HG03558 (cell line): Measurements from ENCODE around the gene TIGD2.
A peak's percentile ranks its signal among the peaks of the same experiment; 100 is the strongest.

Experiments
- ATAC-seq: cut with Tn5 transposase; IDR thresholded peaks from one replicate; pipeline ENCODE4 v1.9.1; 2021; ENCODE audit warnings: moderate number of reproducible peaks; ENCODE audit not compliant: unreplicated experiment; ENCODE audit errors: extremely low read depth

TIGD2 gene

DNA sequence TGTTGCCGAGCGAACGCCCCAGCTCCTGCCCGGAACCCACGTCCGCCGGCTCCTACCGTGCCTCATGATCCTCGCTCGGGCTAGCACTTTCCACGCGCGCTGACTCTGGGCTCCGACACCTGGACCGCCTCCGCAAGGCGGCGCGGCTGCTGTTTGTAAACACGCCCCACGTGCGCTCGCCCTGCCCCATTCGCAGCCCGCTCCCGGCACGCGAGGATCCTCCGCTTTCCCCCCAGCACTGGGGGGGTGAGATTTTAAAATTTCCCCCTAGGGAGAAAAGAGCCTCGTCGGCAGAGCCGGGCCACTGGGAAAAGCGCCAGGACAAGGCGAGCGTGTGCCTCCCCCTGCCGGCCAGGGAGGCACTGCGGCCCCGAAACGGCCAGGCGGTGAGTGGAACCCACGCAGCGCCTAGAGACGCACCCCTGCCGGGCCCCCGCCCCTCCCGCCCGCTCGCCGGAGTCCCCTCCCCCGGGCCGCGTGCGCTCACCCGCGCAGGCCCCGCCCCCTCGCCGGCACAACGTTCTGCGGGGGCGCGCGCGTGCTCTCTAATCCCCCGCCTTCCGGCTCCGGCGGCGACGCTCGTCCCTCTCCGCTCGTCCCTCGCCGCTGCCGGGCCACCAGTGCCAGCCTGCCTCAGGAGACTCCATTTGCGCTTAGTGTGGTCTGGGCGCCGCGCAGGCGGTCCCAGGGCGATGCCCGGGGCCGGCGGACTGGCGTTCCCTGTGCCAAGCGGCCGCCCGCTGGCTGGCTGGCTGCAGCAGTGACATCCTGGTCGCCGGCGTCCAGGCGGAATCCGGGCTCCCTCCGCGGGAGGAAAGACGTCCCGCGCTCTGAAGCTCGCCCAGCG is at the start of gene TIGD2:
TIGD2 (plus strand) TSS at position 548 of the 847 bp plus-strand sequence. CDS start 1,442 bp downstream, outside the sequence.
- ATAC-seq = peak; percentile 69

DNA sequence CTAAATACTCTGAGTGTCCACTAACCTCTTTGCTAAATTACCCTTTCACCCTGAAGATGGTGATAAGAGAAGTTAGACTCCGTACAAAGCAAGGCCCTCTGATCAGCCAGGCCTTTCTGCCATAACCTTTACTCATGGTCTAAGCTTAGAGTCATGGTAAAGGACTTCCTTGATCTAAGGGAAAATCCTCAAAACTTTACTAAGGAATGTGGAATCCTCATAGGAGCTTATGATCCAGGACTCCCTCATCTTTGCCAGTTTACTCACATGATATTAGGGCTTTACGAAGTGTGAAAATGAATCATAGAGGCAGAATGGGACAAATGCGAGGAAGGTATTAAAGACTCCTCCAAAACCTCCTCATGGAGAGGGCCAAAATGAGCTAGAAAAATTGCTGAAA is 46.5 kb upstream of the TIGD2 start:
- no peak for ATAC-seq

DNA sequence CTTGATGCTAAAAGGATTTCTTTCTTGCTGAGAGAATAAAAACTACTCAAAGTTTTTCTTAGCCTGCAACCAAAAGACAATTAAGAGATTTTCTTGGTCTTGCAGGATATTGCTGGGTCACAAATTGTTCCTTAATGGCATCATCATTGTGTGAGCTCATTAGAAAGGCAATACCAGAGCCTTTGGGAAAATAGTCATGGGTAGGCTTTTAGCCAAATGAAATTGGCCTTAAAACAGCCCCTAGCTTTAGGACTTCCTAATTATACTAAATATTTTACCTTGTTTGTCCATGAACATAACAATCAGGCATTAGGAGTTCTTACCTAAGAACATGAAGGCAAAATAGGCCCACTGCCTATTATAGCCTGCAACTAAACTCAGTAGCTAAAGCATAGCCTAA is 43.9 kb upstream of the TIGD2 start:
- ATAC-seq = no peak

DNA sequence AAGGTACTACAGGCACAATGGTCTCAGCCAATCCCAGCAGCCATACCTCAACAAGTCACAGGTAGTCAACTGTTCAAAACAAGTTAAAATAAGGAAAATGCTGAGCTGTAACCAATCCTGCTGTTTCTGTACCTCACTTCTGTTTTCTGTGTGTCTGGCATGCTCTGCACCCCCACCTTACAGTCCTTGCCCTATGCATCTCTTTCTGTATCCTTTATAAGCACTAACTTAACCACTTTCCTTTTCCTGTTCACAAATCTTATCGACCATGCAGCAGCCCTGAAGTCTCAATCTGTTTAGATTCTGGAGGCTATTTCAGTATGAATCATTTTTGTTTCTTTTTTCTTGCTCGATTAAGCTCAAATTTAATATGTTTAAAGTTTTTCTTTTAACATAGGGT is 41.9 kb upstream of the TIGD2 start:
- ATAC-seq = peak; percentile 55

DNA sequence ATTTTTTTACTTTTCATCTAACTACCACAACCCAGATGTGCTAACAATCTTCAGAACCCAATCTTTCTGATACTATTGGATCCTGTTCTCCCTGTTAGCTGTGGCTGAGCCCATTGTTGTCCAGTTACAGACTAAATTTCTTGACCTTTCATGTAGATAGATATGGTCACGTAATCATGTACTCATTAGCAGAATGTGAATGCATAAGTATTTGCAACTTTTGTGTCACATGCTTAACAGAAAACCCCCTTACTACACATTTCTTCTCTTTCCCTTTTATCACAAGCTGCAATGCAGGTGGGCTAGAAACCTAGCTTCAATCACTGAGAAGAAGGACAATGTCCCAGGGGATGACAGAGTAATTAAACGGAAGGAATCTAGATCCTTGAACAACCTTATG is 41.3 kb upstream of the TIGD2 start:
- ATAC-seq = no peak

DNA sequence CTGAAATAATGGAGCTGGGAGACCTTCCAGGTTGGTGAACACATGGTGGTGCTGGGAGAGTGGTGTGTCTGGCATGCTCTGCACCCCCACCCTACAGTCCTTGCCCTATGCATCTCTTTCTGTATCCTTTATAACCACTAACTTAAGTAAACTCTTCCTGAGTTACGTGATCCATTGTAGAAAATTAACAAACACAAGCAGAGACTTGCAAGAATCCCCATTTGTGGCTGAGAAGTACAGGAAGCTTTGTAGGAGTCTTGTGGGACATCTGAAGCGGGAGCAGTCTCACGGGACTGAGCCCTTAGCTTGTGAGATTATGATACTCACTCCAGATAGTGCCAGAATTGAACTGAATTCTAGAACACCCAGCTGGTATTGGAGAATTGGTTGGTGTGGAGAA is 40.0 kb upstream of the TIGD2 start:
- ATAC-seq = no peak

DNA sequence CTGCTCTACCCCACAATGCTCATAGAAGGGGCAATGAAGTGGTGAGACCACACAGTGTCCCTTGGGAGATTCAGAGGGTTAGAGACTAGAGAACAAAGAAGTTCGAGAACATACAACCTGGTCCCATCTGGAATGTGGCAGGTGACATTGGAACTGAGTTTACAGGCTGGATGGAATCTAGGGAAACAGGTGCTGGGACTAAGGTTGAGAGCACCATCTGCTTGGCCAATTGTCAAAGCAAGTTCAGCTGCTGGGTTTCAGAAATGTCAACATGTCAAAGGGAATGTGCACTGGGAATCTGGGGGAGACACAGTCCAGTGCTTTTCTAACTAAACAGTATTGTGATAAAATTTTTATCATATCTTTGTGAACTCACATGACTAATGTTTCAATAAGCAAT is 38.4 kb upstream of the TIGD2 start:
- ATAC-seq = no peak

DNA sequence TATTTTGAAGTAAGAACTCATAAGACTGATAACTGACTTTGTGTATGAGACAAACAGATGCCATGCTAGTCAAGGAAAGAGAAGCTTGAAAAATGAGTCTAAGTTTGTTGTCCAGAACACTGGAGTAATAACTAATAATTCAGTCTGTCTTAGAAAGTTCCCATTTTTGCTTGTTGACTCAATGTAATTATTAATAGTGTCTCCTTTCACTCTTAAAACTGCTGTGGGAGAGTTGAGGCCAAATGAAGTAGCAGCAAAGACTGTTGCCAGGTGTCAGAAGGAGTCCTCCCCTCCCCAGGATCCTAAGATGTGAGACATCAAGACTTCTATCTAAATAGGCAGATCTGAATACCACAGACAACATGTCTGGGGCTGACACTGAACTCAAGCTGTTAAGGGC is 33.6 kb upstream of the TIGD2 start:
- no peak for ATAC-seq

DNA sequence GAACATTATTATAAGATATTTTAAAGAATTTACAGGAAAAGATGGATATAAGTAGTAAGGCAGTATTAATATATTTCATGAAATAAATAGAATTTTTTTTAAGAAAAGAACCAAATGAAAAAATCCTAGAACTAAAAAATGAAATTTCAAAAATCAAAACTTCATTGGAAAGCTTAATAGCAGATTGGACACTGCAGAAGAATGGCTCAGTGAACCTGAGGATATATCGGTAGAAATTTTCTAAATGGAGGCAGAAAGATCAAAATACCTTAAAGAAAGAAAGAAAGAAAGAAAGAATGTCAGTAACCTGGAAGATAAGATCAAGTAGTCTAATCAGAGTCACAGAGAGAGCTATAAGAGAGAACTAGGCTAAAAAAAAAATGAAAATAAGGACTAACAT is 33.0 kb upstream of the TIGD2 start:
- ATAC-seq = no peak

DNA sequence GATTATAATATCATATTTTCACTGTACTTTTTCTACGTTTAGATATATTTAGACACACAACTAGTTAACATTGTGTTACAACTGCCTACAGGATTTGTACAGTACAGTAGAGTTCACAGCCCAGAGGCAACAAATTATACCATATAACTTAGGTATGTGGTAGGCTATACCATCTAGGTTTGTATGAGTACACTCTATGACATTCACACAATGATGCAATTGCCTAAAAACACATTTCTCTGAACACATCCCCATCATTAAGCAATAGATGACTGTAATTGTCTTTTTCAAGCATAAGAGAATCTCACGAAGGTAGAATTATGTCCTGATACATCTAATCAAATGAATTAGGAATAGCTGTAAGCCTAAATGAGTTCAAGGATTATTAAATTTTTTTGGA is 12.3 kb upstream of the TIGD2 start:
- no peak for ATAC-seq

DNA sequence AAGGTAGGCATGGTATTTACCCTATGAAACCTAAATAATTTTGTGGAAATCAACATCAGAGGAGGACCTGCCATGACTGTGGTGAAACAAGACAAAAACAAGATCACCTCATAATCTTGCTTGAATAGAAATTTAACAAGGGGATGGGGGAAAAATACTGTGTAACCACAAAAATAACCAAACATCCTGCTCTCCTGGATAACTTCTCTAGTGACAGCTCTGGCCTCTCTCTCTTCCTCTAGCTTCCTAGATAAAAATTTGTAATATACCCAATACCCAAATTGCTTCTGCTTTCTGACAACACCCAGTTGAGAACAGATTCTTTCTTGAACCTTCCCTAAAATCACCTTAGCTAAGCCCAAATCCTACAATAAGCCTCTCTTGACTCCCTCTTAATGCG is 11.9 kb upstream of the TIGD2 start:
- ATAC-seq = no peak

DNA sequence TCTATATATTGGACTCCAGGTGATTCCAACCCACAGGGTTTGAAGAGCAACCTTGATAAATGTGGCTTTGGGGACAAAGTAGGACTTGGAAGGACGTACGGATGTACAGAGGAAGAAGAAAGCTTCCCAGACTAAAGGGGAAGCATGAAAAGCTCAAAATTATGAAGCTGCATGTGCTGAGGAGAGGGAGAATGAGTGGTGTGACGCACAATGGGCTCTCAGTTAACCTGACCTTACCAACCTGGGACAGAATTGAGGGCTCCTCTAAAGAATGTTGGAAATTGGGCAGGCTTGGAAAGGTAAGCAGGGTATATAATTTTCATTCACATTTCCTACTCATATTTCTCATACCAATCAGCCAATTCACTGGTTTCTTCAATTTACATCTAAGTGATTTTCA is 10.5 kb upstream of the TIGD2 start:
- no peak for ATAC-seq

DNA sequence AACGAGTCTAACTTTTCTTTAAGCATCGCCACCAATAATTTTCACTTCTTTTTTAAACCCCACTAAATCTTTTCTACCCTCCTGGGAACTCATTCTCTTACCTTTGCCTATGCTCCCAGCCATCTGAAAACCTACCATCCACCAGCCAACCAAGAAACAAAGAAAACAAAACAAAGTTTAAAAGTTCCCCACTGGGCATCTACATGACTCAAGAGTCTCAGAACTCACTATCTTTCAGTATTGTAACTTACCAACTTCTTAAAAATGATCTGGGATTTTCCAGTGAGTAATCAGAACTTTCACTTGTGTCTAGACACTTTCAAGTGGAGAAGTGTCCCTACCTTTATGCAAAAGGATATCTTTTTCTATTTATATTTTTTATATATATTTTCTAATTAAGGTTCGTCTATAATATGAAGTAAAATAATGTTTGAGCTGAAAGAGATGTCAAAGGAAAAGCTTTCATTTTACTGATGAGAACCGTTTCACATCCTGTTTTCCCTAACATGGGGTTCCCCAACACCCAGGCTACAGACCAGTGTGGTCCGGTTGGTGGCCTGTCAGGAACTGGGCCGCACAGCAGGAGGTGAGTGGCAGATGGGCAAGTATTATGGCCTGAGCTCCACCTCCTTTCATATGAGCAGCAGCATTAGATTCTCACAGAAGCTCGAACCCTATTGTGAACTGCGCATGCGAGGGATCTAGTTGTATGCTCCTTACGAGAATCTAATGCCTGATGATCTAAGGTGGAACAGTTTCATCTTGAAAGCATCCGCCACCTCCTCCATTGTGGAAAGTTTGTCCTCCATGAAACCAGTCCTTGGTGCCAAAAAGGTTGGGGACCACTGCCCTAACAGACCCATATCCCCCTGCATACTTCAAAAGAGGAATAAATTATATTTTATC is 9.8 kb upstream of the TIGD2 start:
- peak; percentile 80 for ATAC-seq

DNA sequence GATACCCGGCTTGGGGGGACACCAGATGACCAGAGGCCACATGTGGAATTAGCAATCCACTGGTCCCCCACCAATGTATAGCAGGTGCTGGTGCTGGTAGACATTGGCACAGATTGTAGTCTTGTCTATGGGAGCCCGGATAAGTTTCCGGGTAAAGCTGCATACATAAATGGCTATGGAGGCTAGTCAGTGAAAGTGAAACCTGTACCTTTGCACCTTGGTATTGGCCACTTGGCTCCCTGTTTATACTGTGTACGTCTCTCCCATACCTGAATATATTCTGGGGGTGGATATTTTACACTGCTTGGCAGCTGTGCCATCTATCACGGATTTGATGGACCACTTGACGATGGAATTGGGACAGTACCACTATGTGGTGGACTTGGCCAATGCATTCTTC is 5.6 kb upstream of the TIGD2 start:
- no peak for ATAC-seq

DNA sequence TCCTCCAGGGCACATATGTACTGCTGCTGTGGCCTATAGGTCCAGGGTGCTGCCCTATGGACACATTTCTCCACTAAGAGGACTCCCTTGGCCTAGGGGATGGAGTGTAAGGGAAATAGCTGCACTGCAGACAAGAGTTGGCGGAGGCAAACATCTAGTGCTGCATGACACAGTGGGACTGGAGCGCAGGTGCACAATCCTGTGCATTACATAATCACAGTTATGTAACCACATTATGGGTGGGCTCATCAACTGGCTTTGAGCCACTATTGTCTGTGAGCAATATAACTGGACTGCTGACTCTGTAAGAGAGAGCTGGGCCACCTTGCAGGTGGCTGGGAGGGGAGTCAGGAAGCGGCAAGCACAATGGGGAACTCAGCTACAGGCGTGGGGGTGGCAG is 3.2 kb upstream of the TIGD2 start:
- no peak for ATAC-seq

DNA sequence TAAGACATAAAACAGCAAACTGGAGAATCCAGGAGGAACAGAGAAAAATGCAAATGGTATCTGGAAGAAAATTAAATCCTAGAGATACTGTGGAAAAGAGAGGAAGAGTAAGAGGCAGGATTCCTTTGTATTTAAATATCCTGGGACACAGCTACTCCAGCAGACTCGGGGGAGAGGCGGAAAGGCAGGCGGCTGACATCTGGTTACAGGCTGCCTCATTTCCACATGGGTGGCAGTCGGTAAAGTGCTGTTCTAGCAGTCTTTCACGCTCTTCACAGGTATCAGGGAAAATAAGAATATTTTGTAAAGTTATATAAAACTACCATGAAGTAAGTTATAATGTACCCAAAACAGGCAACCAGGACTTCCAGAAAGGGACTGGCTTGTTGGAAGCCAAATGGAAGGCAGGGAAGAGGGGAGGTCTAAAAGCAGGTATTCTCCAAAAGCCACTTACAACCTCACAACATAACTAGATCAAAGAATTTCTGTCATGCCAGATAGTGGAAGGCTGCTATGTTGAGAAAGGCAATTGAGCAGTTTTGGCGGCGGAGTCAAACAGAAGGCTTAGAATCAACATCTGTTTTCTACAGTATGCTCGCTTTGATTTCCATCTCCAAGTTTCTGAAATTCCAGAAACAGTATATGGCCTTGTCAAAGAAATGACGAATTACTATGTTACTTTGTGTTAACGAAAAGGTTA is 1.3 kb upstream of the TIGD2 start:
- no peak for ATAC-seq

DNA sequence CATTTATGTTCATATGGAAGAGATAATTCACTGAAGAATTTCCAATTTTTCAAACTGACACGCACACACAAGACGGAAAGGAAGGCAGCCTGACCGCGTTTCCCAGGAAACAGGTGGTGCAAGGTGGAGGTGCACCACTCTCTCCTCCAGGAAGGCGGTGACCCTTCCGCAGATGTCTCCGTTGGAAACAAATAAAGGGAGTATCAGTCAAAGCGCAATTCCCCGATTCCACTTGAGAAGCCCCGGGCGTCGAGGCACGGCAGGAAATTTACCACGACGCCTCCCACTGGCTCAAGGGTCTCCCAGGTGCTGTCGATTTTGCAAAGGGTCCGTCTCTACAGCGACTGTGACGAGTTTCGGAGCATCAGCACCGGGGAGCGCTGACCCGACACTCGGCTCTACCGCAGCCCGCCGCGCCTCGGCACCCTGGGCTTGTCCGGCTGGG is 770 bp upstream of the TIGD2 start:
- ATAC-seq = no peak

DNA sequence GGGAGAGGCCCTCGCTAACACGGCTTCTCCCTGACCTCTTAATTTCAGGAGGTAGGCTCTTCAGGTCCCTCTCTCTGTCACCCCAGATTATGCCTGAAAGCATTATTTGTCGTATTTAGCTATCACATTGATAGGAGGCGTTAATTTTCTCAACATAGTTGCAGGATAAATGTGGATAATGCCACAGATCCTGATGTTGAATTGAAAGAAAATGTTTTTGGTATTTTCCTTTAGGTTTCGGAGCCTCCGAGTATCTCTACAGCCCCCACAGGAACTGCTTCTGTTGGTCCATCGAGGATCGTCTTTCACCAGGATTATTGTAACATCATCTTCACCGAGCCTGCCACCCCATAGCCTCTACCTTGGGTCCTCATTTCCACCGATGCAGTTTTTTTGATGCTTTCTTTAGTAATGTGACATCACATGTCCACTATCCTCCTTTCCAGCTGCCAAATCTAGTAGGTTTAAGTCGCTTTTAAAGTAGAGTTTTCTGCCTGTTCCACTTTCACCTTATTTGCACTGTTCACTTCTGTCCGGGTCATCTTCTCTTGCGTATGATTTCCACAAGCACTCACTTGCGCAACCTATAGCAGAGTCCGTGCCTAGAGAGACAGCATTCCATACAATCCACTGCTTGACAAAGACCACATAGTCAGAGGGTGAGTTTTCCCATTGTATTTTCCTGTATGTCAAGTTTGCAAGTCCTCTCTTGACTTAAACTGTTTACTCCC is 665 bp downstream of the TIGD2 start:
- no peak for ATAC-seq

DNA sequence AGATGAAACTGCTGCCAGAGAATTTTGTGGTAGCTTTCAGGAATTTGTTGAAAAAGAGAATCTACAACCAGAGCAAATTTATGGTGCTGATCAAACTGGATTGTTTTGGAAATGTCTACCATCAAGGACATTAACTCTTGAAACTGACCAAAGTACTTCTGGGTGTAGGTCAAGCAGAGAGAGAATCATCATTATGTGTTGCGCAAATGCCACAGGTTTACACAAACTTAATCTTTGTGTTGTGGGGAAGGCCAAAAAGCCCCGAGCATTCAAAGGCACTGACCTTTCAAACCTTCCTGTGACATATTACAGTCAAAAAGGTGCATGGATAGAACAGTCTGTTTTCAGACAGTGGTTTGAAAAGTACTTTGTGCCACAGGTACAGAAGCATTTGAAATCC is 2.1 kb downstream of the TIGD2 start:
- ATAC-seq = no peak

DNA sequence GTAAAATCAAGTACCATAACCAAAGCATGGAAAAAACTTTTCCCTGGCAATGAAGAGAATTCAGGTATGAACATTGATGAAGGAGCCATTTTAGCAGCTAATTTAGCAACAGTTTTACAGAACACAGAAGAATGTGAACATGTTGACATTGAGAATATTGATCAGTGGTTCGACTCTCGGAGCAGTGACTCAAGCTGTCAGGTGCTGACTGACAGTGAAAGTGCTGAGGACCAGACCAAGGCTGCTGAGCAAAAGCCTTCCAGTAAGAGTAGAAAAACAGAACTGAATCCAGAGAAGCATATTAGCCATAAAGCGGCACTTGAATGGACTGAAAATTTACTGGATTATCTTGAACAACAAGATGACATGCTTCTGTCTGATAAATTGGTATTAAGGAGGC is 2.8 kb downstream of the TIGD2 start:
- no peak for ATAC-seq
